Measurements from ENCODE around the gene ASCL1. TPM values are rescaled to one million over a fixed set of nuclear protein-coding genes. Genes with fewer than 3 reads are reported as not detected.

The ASCL1 gene
- total RNA-seq, 3 donors from 2014 or later (not counting 1 experiment from before 2014, with no cell fraction given), result not detected

DNA sequence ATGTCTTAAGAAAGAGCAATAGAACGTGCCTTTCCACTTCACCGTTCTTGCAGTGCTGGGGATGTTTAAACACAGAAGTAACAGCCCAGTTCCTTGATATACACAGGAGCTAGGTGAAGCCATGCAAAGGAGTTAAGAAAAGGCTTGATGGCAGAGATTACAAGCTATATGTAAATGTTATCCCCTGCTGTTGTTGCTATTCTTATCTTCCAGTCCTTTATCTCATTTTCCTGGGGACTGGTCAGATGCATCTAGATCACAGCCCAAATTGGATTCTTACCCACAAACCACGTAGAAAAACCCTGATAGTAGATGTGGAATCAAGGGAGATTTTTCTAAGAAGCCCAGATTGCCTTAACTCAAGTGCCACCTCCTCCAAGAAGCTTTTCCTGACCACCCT, 5.5 kb downstream of the ASCL1 start:
- Mint-ChIP-seq H3K9me3 (peaks cover 5 to 6% of the 10 kb centered on the region in 2 donors), H3K27ac (no peak overlapping the region), H3K4me1 (no peaks in the 10 kb centered on the region), H3K4me3 (no peak overlapping the region), H3K27me3 (ENCODE audit: low read depth in 2 of 2) (peaks cover 66 to 88% of the 10 kb centered on the region in 2 donors), H3K36me3 (no peaks in the 10 kb centered on the region)
- H3K36me3 ChIP-seq (ENCODE audit: control insufficient read depth, insufficient read depth, low read length), result no peaks in the 10 kb centered on the region
- H3K4me3 ChIP-seq (ENCODE audit: low read length), result no peak overlapping the region
- DNase-seq (no peak), ATAC-seq (no peak)
- intact Hi-C loops (cut with micrococcal nuclease), result no loop called here
- H3K4me1 ChIP-seq (ENCODE audit: control insufficient read depth, insufficient read depth, low read length), result peaks cover under 1% of the 10 kb centered on the region
- WGBS (ENCODE audit: insufficient coverage), result 3% methylated on average over 2 of the region's 3 CpGs
- no peak overlapping the region for H3K27ac ChIP-seq (ENCODE audit: low read length)
- TF ChIP-seq, protein P1, sequence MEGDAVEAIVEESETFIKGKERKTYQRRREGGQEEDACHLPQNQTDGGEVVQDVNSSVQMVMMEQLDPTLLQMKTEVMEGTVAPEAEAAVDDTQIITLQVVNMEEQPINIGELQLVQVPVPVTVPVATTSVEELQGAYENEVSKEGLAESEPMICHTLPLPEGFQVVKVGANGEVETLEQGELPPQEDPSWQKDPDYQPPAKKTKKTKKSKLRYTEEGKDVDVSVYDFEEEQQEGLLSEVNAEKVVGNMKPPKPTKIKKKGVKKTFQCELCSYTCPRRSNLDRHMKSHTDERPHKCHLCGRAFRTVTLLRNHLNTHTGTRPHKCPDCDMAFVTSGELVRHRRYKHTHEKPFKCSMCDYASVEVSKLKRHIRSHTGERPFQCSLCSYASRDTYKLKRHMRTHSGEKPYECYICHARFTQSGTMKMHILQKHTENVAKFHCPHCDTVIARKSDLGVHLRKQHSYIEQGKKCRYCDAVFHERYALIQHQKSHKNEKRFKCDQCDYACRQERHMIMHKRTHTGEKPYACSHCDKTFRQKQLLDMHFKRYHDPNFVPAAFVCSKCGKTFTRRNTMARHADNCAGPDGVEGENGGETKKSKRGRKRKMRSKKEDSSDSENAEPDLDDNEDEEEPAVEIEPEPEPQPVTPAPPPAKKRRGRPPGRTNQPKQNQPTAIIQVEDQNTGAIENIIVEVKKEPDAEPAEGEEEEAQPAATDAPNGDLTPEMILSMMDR (IDR thresholded peaks at IDR 0.05), result no peak
- H3K9me3 ChIP-seq (ENCODE audit: control insufficient read depth, insufficient read depth, low read length), result peaks cover 3% of the 10 kb centered on the region
- H3K27me3 ChIP-seq (ENCODE audit: control insufficient read depth, insufficient read depth, low read length), result peaks cover 37% of the 10 kb centered on the region

DNA sequence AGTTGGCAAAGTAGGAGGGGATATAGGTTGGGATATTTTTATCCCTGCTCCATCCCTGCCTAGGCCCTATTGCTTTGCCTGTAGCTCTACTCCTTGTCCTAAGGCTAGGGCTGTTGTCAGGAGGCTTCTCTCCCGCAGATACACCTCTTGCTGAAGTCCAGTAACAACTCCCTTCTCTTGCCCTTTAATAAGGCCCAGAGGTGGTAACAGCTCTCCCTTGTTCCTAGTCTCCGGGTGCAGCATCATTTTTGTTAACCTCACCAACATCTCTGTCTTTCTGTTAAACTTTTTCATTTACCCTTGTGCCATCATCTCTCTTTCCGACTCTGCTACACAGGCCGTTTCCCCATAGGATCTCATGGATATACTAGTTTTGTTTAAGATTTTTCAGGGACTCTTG, 6.3 kb downstream of the ASCL1 start:
- 34% methylated on average over 3 of the region's 4 CpGs for WGBS (ENCODE audit: insufficient coverage)
- H3K27me3 ChIP-seq (ENCODE audit: control insufficient read depth, insufficient read depth, low read length), result peaks cover 37% of the 10 kb centered on the region
- Mint-ChIP-seq H3K27ac (no peak overlapping the region), H3K27me3 (ENCODE audit: low read depth in 2 of 2) (peaks cover 65 to 86% of the 10 kb centered on the region in 2 donors), H3K4me3 (no peak overlapping the region), H3K9me3 (peaks cover 5 to 6% of the 10 kb centered on the region in 2 donors), H3K4me1 (no peaks in the 10 kb centered on the region), H3K36me3 (no peaks in the 10 kb centered on the region)
- ATAC-seq (no peak), DNase-seq (no peak)
- no peak overlapping the region for H3K27ac ChIP-seq (ENCODE audit: low read length)
- no peak overlapping the region for H3K4me3 ChIP-seq (ENCODE audit: low read length)
- no peaks in the 10 kb centered on the region for H3K4me1 ChIP-seq (ENCODE audit: control insufficient read depth, insufficient read depth, low read length)
- H3K36me3 ChIP-seq (ENCODE audit: control insufficient read depth, insufficient read depth, low read length), result no peaks in the 10 kb centered on the region
- intact Hi-C loops (cut with micrococcal nuclease), result no loop called here
- TF ChIP-seq, protein P1 (IDR thresholded peaks at IDR 0.05), result no peak
- peaks cover 3% of the 10 kb centered on the region for H3K9me3 ChIP-seq (ENCODE audit: control insufficient read depth, insufficient read depth, low read length)

DNA sequence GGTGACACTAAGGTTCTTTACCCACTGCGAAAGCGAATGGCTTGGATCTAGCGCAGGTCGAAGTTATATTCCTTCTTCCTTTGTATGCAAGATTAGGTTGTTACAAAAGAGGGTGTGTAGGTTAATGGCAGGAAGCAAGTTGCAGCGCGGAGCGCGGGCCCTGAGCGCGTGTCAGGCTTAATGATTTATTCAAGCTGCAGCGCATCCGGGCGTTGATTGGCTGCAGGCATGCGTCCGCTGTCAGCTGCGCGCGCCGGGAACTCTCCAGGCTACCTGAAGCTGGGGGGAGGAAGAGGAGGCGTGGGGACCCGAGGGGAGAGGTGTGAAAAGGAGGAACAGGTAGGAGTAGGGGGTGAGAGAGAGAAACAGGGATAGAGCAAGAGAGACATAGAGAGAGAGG, 7.4 kb downstream of the ASCL1 start:
- H3K36me3 Mint-ChIP-seq, result no peaks in the 10 kb centered on the region
- DNase-seq (peak in 1 of 2 donors; percentile 18), ATAC-seq (no peak)
- no peaks in the 10 kb centered on the region for H3K4me1 Mint-ChIP-seq
- intact Hi-C loops (cut with micrococcal nuclease), result no loop called here
- WGBS (ENCODE audit: insufficient coverage), result 5% methylated on average over 21 of the region's 21 CpGs
- Histone ChIP-seq H3K9me3 (ENCODE audit: control insufficient read depth, insufficient read depth, low read length) (peaks cover 3% of the 10 kb centered on the region), H3K4me1 (ENCODE audit: control insufficient read depth, insufficient read depth, low read length) (no peaks in the 10 kb centered on the region), H3K27ac (ENCODE audit: low read length) (no peak overlapping the region), H3K27me3 (ENCODE audit: control insufficient read depth, insufficient read depth, low read length) (peaks cover 37% of the 10 kb centered on the region), H3K36me3 (ENCODE audit: control insufficient read depth, insufficient read depth, low read length) (no peaks in the 10 kb centered on the region), H3K4me3 (ENCODE audit: low read length) (no peak overlapping the region)
- H3K4me3 Mint-ChIP-seq, result no peak overlapping the region
- H3K9me3 Mint-ChIP-seq, result peaks cover 5 to 6% of the 10 kb centered on the region in 2 donors
- H3K27me3 Mint-ChIP-seq (ENCODE audit: low read depth in 2 of 2), result peaks cover 56 to 75% of the 10 kb centered on the region in 2 donors
- no peak overlapping the region for H3K27ac Mint-ChIP-seq
- TF ChIP-seq, protein P1 (IDR thresholded peaks at IDR 0.05), result no peak
